H1 (cell line): ENCODE measurements around the gene CIBAR2. TPM values are rescaled to one million over a fixed set of nuclear protein-coding genes. Genes with fewer than 3 reads are reported as not detected.

Source experiments
- EP300 ChIP-seq, 2 experiments: IDR thresholded peaks; 1 replicate in 1 of 2; 2 replicates in 1 of 2; pipeline ENCODE4 v1.6.1; 2011 to 2012; ENCODE audit warnings: low read depth in 2 of 2, low read length in 2 of 2, mild to moderate bottlenecking in 2 of 2, borderline replicate concordance in 1 of 2, inconsistent platforms in 1 of 2, moderate library complexity in 1 of 2
- HDAC2 ChIP-seq, 2 experiments: fragments of 300-600 bp in 1 of 2; sonication (generic) in 1 of 2; IDR thresholded peaks; 2 replicates each; pipeline ENCODE4 v1.6.1; 2011 to 2012; ENCODE audit warnings: low read depth in 2 of 2, low read length in 2 of 2, mild to moderate bottlenecking in 2 of 2, moderate library complexity in 2 of 2, borderline replicate concordance in 1 of 2, inconsistent platforms in 1 of 2
- MAFK ChIP-seq: IDR thresholded peaks from 2 replicates; pipeline ENCODE4 v1.6.1; 2012; ENCODE audit warnings: low read depth, mild to moderate bottlenecking, improper control_type of control experiment, low read length
- RAD21 ChIP-seq, 2 experiments: IDR thresholded peaks in 1 of 2; conservative IDR thresholded peaks in 1 of 2; 2 replicates each; pipeline ENCODE4 v1.6.1; 2011; ENCODE audit warnings: low read depth in 2 of 2, low read length in 2 of 2, improper control_type of control experiment in 1 of 2, inconsistent platforms in 1 of 2, mild to moderate bottlenecking in 1 of 2, moderate library complexity in 1 of 2
- SP4 ChIP-seq: IDR thresholded peaks from 2 replicates; pipeline ENCODE4 v1.6.1; 2012; ENCODE audit warnings: low read length, inconsistent platforms
- TEAD4 ChIP-seq: IDR thresholded peaks from 2 replicates; pipeline ENCODE4 v1.6.1; 2012; ENCODE audit warnings: low read depth, low read length, inconsistent platforms, mixed read lengths
- USF2 ChIP-seq: IDR thresholded peaks from 2 replicates; pipeline ENCODE4 v1.6.1; 2011; ENCODE audit warnings: low read length, improper control_type of control experiment
- polyA plus RNA-seq, 7 experiments: library from polyadenylated mRNA; depleted of rRNA in 3 of 7; stranded (reverse) in 5 of 7; unstranded in 2 of 7; fragments of >200 nt in 5 of 7; fragments of 200-250 nt in 2 of 7; gene quantifications; 1 replicate in 5 of 7; 2 replicates in 1 of 7; 4 replicates in 1 of 7; pipeline versions ENCODE4 v1.2.1 to v1.2.3, GENCODE V29; 2011 to 2013; ENCODE audit warnings: missing spikeins in 2 of 7, mixed read lengths in 2 of 7
- total RNA-seq: library from RNA; stranded (reverse); fragmentation: NEBNext Ultra II Directional; extraction: Animal tissue kit (Norgen Biotek cat#: 25700); gene quantifications from 2 replicates; pipeline ENCODE4 v1.2.1, GENCODE V29; 2021
- TF ChIP-seq, protein P1 (sequence below), 3 experiments: IDR thresholded peaks; 1 replicate in 2 of 3; 2 replicates in 1 of 3; pipeline versions ENCODE4 v1.5.1 to v1.6.1; 2011; ENCODE audit warnings: low read length in 3 of 3, mild to moderate bottlenecking in 3 of 3, inconsistent platforms in 2 of 3, low read depth in 1 of 3, moderate library complexity in 1 of 3; ENCODE audit not compliant: insufficient read depth in 1 of 3; ENCODE audit errors: control extremely low read depth in 1 of 3

Gene CIBAR2
- total and polyA plus RNA-seq, 2 of the 8 experiments (the other 6 are each of a cell fraction or from before 2014, with no cell fraction given), result 0.18 TPM; not detected in 1

DNA sequence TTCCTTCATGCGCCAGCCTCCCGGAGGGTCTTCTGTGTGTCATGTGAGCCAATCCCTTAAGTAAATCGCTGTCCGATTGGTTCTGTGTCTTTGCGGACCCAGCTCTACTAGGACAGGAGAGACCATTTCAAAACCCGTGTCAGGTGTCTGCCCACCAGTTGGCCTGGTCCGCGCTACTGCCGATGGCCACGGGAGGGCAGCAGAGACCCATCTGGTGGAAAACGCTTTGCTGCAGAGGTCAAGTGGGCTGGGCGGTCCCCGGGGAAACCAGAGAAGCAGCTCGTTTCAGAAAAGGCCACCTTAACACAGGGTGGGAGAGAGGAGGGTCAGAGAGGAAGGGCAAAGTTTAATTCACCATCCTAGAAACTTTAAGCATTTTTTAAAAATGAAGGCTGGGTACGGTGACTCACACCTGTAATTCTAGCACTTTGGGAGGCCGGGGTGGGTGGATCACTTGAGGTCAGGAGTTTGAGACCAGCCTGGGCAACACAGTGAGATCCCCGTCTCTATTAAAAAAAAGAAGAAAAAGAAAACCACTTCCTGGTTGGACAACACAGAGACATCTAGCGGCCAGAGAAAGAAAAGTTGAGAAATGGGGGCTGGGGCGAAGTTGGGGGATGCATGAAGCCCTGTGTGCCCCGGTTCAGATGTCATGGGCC lies 2.8 kb upstream of the CIBAR2 start (continued):
- TF ChIP-seq, protein P1, sequence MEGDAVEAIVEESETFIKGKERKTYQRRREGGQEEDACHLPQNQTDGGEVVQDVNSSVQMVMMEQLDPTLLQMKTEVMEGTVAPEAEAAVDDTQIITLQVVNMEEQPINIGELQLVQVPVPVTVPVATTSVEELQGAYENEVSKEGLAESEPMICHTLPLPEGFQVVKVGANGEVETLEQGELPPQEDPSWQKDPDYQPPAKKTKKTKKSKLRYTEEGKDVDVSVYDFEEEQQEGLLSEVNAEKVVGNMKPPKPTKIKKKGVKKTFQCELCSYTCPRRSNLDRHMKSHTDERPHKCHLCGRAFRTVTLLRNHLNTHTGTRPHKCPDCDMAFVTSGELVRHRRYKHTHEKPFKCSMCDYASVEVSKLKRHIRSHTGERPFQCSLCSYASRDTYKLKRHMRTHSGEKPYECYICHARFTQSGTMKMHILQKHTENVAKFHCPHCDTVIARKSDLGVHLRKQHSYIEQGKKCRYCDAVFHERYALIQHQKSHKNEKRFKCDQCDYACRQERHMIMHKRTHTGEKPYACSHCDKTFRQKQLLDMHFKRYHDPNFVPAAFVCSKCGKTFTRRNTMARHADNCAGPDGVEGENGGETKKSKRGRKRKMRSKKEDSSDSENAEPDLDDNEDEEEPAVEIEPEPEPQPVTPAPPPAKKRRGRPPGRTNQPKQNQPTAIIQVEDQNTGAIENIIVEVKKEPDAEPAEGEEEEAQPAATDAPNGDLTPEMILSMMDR (IDR thresholded peaks at IDR 0.05; ENCODE audit: control extremely low read depth in 1 of 3, insufficient read depth in 1 of 3, low read depth in 1 of 3, low read length in 3 of 3), result peak; percentile 96 to 99 (median 97)
- TF ChIP-seq USF2 (no peak), HDAC2 (IDR thresholded peaks at IDR 0.05; ENCODE audit: borderline replicate concordance in 1 of 2, low read depth in 2 of 2, low read length in 2 of 2) (peak in 1 of 2 experiments; percentile 91; a peak in 1 of 4 replicates), RAD21 (IDR thresholded peaks at IDR 0.05 in 1 of 2, conservative IDR thresholded peaks at IDR 0.05 in 1 of 2; ENCODE audit: low read depth in 2 of 2, low read length in 2 of 2) (peak; percentile 98 to 99), TEAD4 (no peak), EP300 (IDR thresholded peaks at IDR 0.05; ENCODE audit: borderline replicate concordance in 1 of 2, low read depth in 2 of 2, low read length in 2 of 2) (0 out of 3 replicates have a peak, but pooled peaks of 1 of the 2 experiments have one; percentile 8), SP4 (no peak), MAFK (peak; percentile 13; the same call in 1 of the 2 replicates)
